ENCODE measurements around the gene C2orf69.

DNA sequence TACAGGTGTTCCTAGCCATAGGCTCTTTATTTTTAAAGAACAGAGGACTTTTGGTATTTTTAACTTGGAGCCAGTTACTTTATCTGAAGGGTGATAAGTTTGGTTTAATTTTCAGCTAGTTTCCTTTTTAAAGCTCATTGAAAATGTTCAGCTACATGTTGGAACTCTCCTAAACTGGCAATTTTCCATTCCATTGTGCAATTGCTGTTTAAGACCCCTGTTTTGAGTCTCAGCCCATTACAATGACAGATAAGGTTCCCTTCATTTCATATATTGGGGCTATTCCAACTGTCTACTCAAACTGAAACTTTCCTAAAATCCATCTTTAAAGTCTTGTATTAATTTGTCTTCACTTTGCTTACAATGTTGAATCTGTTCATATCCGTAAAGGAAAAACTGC lies 55.9 kb downstream of the C2orf69 start:
- no peak for TF ChIP-seq POLR2A (IDR thresholded peaks at IDR 0.05; ENCODE audit: extremely low read depth, insufficient read length)
- TF ChIP-seq, protein P1, sequence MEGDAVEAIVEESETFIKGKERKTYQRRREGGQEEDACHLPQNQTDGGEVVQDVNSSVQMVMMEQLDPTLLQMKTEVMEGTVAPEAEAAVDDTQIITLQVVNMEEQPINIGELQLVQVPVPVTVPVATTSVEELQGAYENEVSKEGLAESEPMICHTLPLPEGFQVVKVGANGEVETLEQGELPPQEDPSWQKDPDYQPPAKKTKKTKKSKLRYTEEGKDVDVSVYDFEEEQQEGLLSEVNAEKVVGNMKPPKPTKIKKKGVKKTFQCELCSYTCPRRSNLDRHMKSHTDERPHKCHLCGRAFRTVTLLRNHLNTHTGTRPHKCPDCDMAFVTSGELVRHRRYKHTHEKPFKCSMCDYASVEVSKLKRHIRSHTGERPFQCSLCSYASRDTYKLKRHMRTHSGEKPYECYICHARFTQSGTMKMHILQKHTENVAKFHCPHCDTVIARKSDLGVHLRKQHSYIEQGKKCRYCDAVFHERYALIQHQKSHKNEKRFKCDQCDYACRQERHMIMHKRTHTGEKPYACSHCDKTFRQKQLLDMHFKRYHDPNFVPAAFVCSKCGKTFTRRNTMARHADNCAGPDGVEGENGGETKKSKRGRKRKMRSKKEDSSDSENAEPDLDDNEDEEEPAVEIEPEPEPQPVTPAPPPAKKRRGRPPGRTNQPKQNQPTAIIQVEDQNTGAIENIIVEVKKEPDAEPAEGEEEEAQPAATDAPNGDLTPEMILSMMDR (IDR thresholded peaks at IDR 0.05; ENCODE audit: low read depth, low read length), result no peak

All from NB4 (cell line).